SU-DHL-6 (cell line): ENCODE measurements around the gene APOC4.

Experiments
- EZH2phosphoT487 ChIP-seq: fragments of 200-600 bp; sonication (generic), shearing (Covaris generic); conservative IDR thresholded peaks from 2 replicates; pipeline ENCODE4 v1.6.1; 2018; ENCODE audit warnings: mild to moderate bottlenecking, antibody characterized with exemption, low read length, moderate library complexity, mixed read lengths
- TF ChIP-seq, protein P1 (sequence below): fragments of 200-600 bp; sonication (generic); IDR thresholded peaks from one replicate; pipeline ENCODE4 v1.5.1; 2017; ENCODE audit warnings: antibody characterized with exemption, mild to moderate bottlenecking, low read length, moderate library complexity; ENCODE audit not compliant: insufficient read depth, poor library complexity, severe bottlenecking

DNA sequence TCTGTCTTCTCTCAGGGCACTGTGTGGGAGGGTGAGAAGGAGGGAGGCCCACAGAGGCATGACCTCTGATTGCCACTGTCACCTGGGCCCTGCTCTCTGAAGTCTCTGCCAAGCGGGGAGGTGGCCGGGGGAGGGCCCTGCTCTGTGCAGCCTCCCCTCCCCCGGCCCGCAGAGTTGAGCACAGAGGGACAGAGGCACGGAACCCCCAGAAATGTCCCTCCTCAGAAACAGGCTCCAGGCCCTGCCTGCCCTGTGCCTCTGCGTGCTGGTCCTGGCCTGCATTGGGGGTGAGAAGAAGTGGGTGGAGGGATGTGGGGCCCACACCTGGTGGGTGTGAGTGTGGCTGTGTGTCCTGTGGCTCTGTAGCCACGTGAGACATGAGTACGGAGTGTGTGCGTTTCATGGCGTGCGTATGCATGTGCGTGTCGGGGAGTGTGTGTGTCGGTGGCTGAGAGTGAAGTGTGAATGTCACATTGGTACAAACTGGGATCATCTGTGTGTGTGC is at the start of gene APOC4:
- TF ChIP-seq, protein P1, sequence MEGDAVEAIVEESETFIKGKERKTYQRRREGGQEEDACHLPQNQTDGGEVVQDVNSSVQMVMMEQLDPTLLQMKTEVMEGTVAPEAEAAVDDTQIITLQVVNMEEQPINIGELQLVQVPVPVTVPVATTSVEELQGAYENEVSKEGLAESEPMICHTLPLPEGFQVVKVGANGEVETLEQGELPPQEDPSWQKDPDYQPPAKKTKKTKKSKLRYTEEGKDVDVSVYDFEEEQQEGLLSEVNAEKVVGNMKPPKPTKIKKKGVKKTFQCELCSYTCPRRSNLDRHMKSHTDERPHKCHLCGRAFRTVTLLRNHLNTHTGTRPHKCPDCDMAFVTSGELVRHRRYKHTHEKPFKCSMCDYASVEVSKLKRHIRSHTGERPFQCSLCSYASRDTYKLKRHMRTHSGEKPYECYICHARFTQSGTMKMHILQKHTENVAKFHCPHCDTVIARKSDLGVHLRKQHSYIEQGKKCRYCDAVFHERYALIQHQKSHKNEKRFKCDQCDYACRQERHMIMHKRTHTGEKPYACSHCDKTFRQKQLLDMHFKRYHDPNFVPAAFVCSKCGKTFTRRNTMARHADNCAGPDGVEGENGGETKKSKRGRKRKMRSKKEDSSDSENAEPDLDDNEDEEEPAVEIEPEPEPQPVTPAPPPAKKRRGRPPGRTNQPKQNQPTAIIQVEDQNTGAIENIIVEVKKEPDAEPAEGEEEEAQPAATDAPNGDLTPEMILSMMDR, result no peak
- TF ChIP-seq EZH2phosphoT487, result no peak
